Measurements from ENCODE around the gene KBTBD7.

DNA sequence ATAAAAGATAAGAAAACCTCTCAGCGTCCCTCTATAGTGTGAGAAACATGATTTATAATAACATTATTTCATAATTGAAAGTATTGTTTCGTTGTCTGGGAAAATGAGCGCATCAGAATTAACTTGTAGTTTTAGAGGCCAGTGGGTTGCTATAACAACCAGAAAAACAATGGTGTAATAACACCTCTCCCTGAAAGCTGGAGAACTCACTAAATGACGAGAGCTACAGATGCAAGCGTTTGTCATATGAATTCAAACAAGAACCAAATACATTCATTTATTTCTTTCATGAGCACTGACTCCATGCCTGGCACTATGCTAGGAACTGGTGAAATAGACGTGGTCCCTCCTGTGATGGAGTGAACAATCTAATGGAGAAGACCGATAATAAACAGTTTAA lies 16.3 kb downstream of the KBTBD7 start:
- TF ChIP-seq, protein P1, sequence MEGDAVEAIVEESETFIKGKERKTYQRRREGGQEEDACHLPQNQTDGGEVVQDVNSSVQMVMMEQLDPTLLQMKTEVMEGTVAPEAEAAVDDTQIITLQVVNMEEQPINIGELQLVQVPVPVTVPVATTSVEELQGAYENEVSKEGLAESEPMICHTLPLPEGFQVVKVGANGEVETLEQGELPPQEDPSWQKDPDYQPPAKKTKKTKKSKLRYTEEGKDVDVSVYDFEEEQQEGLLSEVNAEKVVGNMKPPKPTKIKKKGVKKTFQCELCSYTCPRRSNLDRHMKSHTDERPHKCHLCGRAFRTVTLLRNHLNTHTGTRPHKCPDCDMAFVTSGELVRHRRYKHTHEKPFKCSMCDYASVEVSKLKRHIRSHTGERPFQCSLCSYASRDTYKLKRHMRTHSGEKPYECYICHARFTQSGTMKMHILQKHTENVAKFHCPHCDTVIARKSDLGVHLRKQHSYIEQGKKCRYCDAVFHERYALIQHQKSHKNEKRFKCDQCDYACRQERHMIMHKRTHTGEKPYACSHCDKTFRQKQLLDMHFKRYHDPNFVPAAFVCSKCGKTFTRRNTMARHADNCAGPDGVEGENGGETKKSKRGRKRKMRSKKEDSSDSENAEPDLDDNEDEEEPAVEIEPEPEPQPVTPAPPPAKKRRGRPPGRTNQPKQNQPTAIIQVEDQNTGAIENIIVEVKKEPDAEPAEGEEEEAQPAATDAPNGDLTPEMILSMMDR (IDR thresholded peaks at IDR 0.05), result no peak
- no peak for TF ChIP-seq POLR2A (IDR thresholded peaks at IDR 0.05)
- no peak for TF ChIP-seq EP300 (IDR thresholded peaks at IDR 0.05)

Measured in tibial nerve (tissue), 4 donors.